CD4-positive, alpha-beta T cell (primary cell): ENCODE results near the gene HCFC1R1. TPM values are rescaled to one million over a fixed set of nuclear protein-coding genes. Genes with fewer than 3 reads are reported as not detected.

ENCODE experiments used
- ATAC-seq: fragments of 200-7000 bp; cut with Tn5 transposase; one replicate; pipeline ENCODE4 v1.10.0; 2022; ENCODE audit warnings: mild to moderate bottlenecking; ENCODE audit not compliant: poor library complexity
- CTCF ChIA-PET: fragments of 350-600 bp; sonication (Branson Sonifier 250); formaldehyde crosslinking; loops from one replicate; lab custom pipeline; 2021; ENCODE audit warnings: antibody characterized with exemption, inconsistent platforms; lab: Charles Lee
- POLR2A ChIA-PET: fragments of 350-600 bp; sonication (Branson Sonifier 250); formaldehyde crosslinking; loops from one replicate; lab custom pipeline; 2021; ENCODE audit warnings: antibody characterized with exemption, inconsistent platforms; lab: Charles Lee
- DNase-seq, 14 experiments: peaks; one replicate each; pipeline ENCODE4 v3.0.0-alpha.2; 2013 to 2020; ENCODE audit warnings: mixed read lengths in 2 of 14
- H3K27ac ChIP-seq, 2 donors: one replicate each; pipeline versions ENCODE4 v1.5.1 to v1.7.0; 2013; ENCODE audit warnings: low read length in 2 of 2, low read depth in 1 of 2, mild to moderate bottlenecking in 1 of 2
- H3K27me3 ChIP-seq, 2 experiments: 1 replicate in 1 of 2; 2 replicates in 1 of 2; pipeline versions ENCODE4 v1.6.1 to v1.7.0; 2013; ENCODE audit warnings: low read length in 2 of 2, control low read depth in 1 of 2, mild to moderate bottlenecking in 1 of 2, moderate library complexity in 1 of 2; ENCODE audit not compliant: insufficient read depth in 2 of 2, control insufficient read depth in 1 of 2
- H3K36me3 ChIP-seq: one replicate; pipeline ENCODE4 v1.6.1; 2013; ENCODE audit warnings: low read length, control low read depth; ENCODE audit not compliant: insufficient read depth
- H3K4me1 ChIP-seq: one replicate; pipeline ENCODE4 v1.6.1; 2013; ENCODE audit warnings: low read length, control low read depth; ENCODE audit not compliant: insufficient read depth
- H3K4me3 ChIP-seq: one replicate; pipeline ENCODE4 v1.5.1; 2013; ENCODE audit warnings: mild to moderate bottlenecking, low read length, moderate library complexity
- H3K9me3 ChIP-seq, 2 experiments: 1 replicate in 1 of 2; 2 replicates in 1 of 2; pipeline versions ENCODE4 v1.6.1 to v1.7.0; 2013; ENCODE audit warnings: low read length in 2 of 2, mild to moderate bottlenecking in 2 of 2, control low read depth in 1 of 2, moderate library complexity in 1 of 2; ENCODE audit not compliant: control insufficient read depth in 1 of 2, insufficient read depth in 1 of 2
- H3K27ac Mint-ChIP-seq: one replicate; pipeline ENCODE4 v1.8.0; 2020; ENCODE audit warnings: mixed read lengths
- H3K27me3 Mint-ChIP-seq: one replicate; pipeline ENCODE4 v1.8.0; 2021; ENCODE audit warnings: mixed read lengths
- H3K36me3 Mint-ChIP-seq: one replicate; pipeline ENCODE4 v1.8.0; 2021; ENCODE audit warnings: low read depth, mixed read lengths
- H3K4me1 Mint-ChIP-seq: one replicate; pipeline ENCODE4 v1.8.0; 2021; ENCODE audit warnings: low read depth, mixed read lengths
- H3K4me3 Mint-ChIP-seq: one replicate; pipeline ENCODE4 v1.8.0; 2020; ENCODE audit warnings: mild to moderate bottlenecking, mixed read lengths
- H3K9me3 Mint-ChIP-seq: one replicate; pipeline ENCODE4 v1.8.0; 2020; ENCODE audit warnings: mixed read lengths
- intact Hi-C, 2 experiments: fragments of 100-400 bp; cut with DNase I in 1 of 2; cut with micrococcal nuclease in 1 of 2; formaldehyde crosslinking; loops; one replicate each; pipeline versions ENCODE4 v1.15.1 to v1.9.0; 2023 to 2025; cut with DNase I, micrococcal nuclease
- total RNA-seq, 174 experiments: library from RNA in 2 of 174; stranded (reverse) in 2 of 174; gene quantifications; one replicate each; pipeline ENCODE4 v1.2.3 and lab custom pipeline; 2021 to 2026
- TF ChIP-seq, protein P1 (sequence below): fragments of 200-600 bp; IDR thresholded peaks from one replicate; pipeline ENCODE4 v1.8.0; 2022; ENCODE audit warnings: antibody characterized with exemption, mild to moderate bottlenecking

HCFC1R1 gene
- total RNA-seq, 2 experiments from 2014 or later = 8.9 to 11.0 TPM

DNA sequence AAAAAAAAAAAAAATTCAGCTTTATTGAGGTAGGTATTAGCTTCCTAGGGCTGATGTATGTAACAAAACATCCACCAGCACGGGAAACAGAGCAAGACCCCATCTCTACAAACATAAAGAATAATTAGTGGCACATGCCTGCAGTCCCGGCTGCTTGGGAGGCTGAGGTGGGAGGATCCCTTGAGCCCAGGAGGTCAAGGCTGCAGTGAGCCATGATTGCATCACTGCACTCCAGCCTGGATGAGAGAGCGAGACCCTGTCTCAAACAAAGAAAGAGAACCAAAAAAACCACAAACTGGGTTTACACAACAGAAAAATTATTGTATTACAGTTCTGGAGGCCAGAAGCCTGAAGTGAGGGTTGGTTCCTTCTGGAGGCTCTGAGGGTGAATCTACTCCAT lies 18.6 kb upstream of the HCFC1R1 start:
- H3K36me3 ChIP-seq = no peaks in the 10 kb centered on the region
- H3K4me1 ChIP-seq = peaks cover 29% of the 10 kb centered on the region
- ChIA-PET CTCF (interaction anchor here (0.6 to 4.1 kb wide), 4 partner anchors 9 to 87 kb away, joined by 3 to 19 read pairs (median 5); no protein-coding TSS in a partner anchor), POLR2A (interaction anchor here (0.6 to 1.1 kb wide), 3 partner anchors 11 to 130 kb away, joined by 3 to 5 read pairs (median 4); no protein-coding TSS in a partner anchor)
- H3K4me3 ChIP-seq = no peak overlapping the region
- Mint-ChIP-seq H3K27me3 (peaks cover 79% of the 10 kb centered on the region), H3K9me3 (no peaks in the 10 kb centered on the region), H3K4me1 (peaks cover 12% of the 10 kb centered on the region), H3K36me3 (no peaks in the 10 kb centered on the region), H3K27ac (no peak overlapping the region), H3K4me3 (no peak overlapping the region)
- ATAC-seq (no peak), DNase-seq (no peak)
- H3K27ac ChIP-seq = no peak overlapping the region
- intact Hi-C loops = no loop called here
- TF ChIP-seq, protein P1, sequence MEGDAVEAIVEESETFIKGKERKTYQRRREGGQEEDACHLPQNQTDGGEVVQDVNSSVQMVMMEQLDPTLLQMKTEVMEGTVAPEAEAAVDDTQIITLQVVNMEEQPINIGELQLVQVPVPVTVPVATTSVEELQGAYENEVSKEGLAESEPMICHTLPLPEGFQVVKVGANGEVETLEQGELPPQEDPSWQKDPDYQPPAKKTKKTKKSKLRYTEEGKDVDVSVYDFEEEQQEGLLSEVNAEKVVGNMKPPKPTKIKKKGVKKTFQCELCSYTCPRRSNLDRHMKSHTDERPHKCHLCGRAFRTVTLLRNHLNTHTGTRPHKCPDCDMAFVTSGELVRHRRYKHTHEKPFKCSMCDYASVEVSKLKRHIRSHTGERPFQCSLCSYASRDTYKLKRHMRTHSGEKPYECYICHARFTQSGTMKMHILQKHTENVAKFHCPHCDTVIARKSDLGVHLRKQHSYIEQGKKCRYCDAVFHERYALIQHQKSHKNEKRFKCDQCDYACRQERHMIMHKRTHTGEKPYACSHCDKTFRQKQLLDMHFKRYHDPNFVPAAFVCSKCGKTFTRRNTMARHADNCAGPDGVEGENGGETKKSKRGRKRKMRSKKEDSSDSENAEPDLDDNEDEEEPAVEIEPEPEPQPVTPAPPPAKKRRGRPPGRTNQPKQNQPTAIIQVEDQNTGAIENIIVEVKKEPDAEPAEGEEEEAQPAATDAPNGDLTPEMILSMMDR = no peak
- H3K9me3 ChIP-seq = peaks cover 0 to 14% of the 10 kb centered on the region in 2 experiments
- H3K27me3 ChIP-seq = peaks cover 73 to 76% of the 10 kb centered on the region in 2 experiments

- H3K27ac Mint-ChIP-seq = no peak overlapping the region
Observed at GRCh38 chr16:3038896-3039295, 15.2 kb upstream of the HCFC1R1 start.

DNA sequence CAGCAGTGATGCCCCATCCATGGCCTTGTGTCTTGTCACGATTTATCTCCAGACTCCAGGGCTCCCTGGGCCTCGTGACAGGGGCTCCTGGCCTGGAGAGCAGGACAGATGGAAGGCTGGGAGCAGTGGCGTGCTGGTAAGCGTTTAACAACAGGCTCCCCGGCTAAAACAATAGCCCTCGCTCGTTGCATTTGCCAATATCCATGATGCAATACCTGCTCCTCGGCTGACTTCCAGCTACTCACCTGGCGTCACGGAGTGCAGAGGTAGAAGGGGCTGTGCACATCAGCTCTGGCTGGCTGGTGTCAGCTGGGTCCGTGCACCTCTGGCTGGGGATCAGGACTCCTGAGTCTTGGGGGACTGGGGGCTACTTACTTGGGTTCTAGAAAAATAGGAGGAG lies 14.5 kb upstream of the HCFC1R1 start:
- Histone ChIP-seq H3K4me1 (peaks cover 16% of the 10 kb centered on the region), H3K4me3 (no peak overlapping the region), H3K27me3 (peaks cover 68 to 79% of the 10 kb centered on the region in 2 experiments), H3K27ac (no peak overlapping the region), H3K36me3 (no peaks in the 10 kb centered on the region), H3K9me3 (peaks cover 0 to 20% of the 10 kb centered on the region in 2 experiments)
- Mint-ChIP-seq H3K4me3 (no peak overlapping the region), H3K4me1 (peaks cover 13% of the 10 kb centered on the region), H3K9me3 (no peaks in the 10 kb centered on the region), H3K36me3 (no peaks in the 10 kb centered on the region), H3K27me3 (peaks cover 86% of the 10 kb centered on the region), H3K27ac (no peak overlapping the region)
- CTCF ChIA-PET = no interaction called here
- ATAC-seq (no peak), DNase-seq (no peak)
- POLR2A ChIA-PET = no interaction called here
- TF ChIP-seq, protein P1 = no peak
- intact Hi-C loops = no loop called here

More at GRCh38 chr16:3038896-3039295, 15.2 kb upstream of the HCFC1R1 start:
- Histone ChIP-seq H3K27me3 (peaks cover 68 to 79% of the 10 kb centered on the region in 2 experiments), H3K36me3 (no peaks in the 10 kb centered on the region), H3K4me3 (no peak overlapping the region), H3K4me1 (peaks cover 16% of the 10 kb centered on the region), H3K27ac (no peak overlapping the region), H3K9me3 (peaks cover 0 to 20% of the 10 kb centered on the region in 2 experiments)
- Mint-ChIP-seq H3K36me3 (no peaks in the 10 kb centered on the region), H3K9me3 (no peaks in the 10 kb centered on the region), H3K4me3 (no peak overlapping the region), H3K4me1 (peaks cover 10% of the 10 kb centered on the region), H3K27me3 (peaks cover 86% of the 10 kb centered on the region)
- intact Hi-C loops = no loop called here
- TF ChIP-seq, protein P1 = no peak
- DNase-seq = no peak
- CTCF ChIA-PET = interaction anchor here (1.2 kb wide), 1 partner anchor 10 kb away, joined by 3 read pairs; no protein-coding TSS in a partner anchor
- POLR2A ChIA-PET = no interaction called here
- no peak for ATAC-seq
